Common myeloid progenitor, CD34-positive (primary cell): ENCODE results near the gene ATP8B4.

Source experiments
- CTCF ChIA-PET: fragments of 350-600 bp; sonication (Branson Sonifier 250); formaldehyde crosslinking; loops from one replicate; lab custom pipeline; 2021; ENCODE audit warnings: antibody characterized with exemption; lab: Charles Lee
- POLR2A ChIA-PET: fragments of 350-600 bp; sonication (Branson Sonifier 250); formaldehyde crosslinking; loops from one replicate; lab custom pipeline; 2021; ENCODE audit warnings: antibody characterized with exemption; lab: Charles Lee
- DNase-seq, 3 donors: peaks; one replicate each; pipeline versions ENCODE4 v3.0.0 to v3.0.0-alpha.2; 2013
- H3K27ac ChIP-seq, 2 experiments: 1 replicate in 1 of 2; 2 replicates in 1 of 2; pipeline ENCODE4 v1.7.0; 2013; ENCODE audit warnings: inconsistent platforms in 2 of 2, low read length in 2 of 2, mild to moderate bottlenecking in 2 of 2, low read depth in 1 of 2, moderate library complexity in 1 of 2; ENCODE audit not compliant: severe bottlenecking in 2 of 2, insufficient read depth in 1 of 2, poor library complexity in 1 of 2
- H3K27me3 ChIP-seq, 5 experiments: replicated peaks in 2 of 5; 1 replicate in 3 of 5; 2 replicates in 2 of 5; pipeline versions ENCODE4 v1.6.1 to v1.7.0; 2013; ENCODE audit warnings: low read length in 4 of 5, mild to moderate bottlenecking in 2 of 5, moderate library complexity in 2 of 5, inconsistent platforms in 1 of 5; ENCODE audit not compliant: insufficient read depth in 5 of 5, control insufficient read depth in 4 of 5
- H3K36me3 ChIP-seq, 4 experiments: 1 replicate in 2 of 4; 2 replicates in 2 of 4; pipeline versions ENCODE4 v1.6.1 to v1.7.0; 2013; ENCODE audit warnings: low read length in 3 of 4, control low read depth in 1 of 4, mild to moderate bottlenecking in 1 of 4; ENCODE audit not compliant: control insufficient read depth in 4 of 4, insufficient read depth in 4 of 4
- H3K4me1 ChIP-seq, 4 experiments: 1 replicate in 3 of 4; 2 replicates in 1 of 4; pipeline versions ENCODE4 v1.6.1 to v1.7.1; 2013; ENCODE audit warnings: low read length in 3 of 4, mild to moderate bottlenecking in 3 of 4, control low read depth in 1 of 4, inconsistent platforms in 1 of 4, moderate library complexity in 1 of 4; ENCODE audit not compliant: control insufficient read depth in 4 of 4, insufficient read depth in 4 of 4; ENCODE audit errors: control extremely low read depth in 1 of 4
- H3K4me3 ChIP-seq, 7 experiments: 1 replicate in 4 of 7; 2 replicates in 3 of 7; pipeline versions ENCODE4 v1.5.1 to v1.7.0; 2013; ENCODE audit warnings: mild to moderate bottlenecking in 7 of 7, low read length in 6 of 7, moderate library complexity in 6 of 7, inconsistent platforms in 2 of 7, low read depth in 2 of 7, control low read depth in 1 of 7; ENCODE audit not compliant: insufficient read depth in 4 of 7, control insufficient read depth in 1 of 7; ENCODE audit errors: extremely low read depth in 1 of 7
- H3K9me3 ChIP-seq, 5 experiments: 1 replicate in 4 of 5; 2 replicates in 1 of 5; pipeline versions ENCODE4 v1.6.1 to v1.7.1; 2013; ENCODE audit warnings: low read length in 4 of 5, mild to moderate bottlenecking in 2 of 5, inconsistent platforms in 1 of 5, low read depth in 1 of 5, moderate library complexity in 1 of 5; ENCODE audit not compliant: control insufficient read depth in 4 of 5, insufficient read depth in 2 of 5; ENCODE audit errors: control extremely low read depth in 1 of 5
- WGBS: methylation state at CpG from one replicate; pipeline ENCODE4 v1.1.5; 2013; ENCODE audit not compliant: insufficient coverage; 5-methylcytosine and 5-hydroxymethylcytosine counted together

Gene ATP8B4

DNA sequence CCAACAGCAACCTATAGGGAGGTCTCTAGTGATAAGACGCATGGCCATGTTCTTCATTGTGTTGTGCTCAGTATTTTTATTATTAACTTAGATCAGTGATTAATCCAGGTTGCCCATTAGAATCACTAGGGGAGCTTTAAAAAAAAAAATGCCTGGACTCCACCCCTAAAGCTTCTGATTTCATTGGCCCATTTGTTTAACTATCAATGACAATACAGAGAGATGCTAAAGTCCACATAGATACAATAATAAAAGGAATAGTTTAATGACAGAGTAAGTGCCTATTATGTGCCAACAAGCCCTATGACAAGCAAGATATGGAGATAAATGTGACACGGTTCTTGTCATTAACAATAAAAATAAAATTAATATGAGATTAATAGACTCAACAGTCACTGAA lies 55.8 kb downstream of the ATP8B4 start:
- H3K27me3 ChIP-seq = no peaks in the 10 kb centered on the region
- no peaks in the 10 kb centered on the region for H3K9me3 ChIP-seq
- no peak for DNase-seq
- CTCF ChIA-PET = interaction anchor here (1.6 to 5.3 kb wide), 5 partner anchors 10 to 253 kb away, joined by 3 to 38 read pairs (median 6); partner anchors contain the start of gene ATP8B4
- no peak overlapping the region for H3K27ac ChIP-seq
- WGBS = no CpG with 5 or more reads among the region's 2 CpGs
- H3K4me3 ChIP-seq = peak overlapping the region in 1 of 7 experiments; percentile 12
- POLR2A ChIA-PET = interaction anchor here (0.8 kb wide), 1 partner anchor 9 kb away, joined by 3 read pairs; no protein-coding TSS in a partner anchor
- peaks cover 0 to 62% (median 14%) of the 10 kb centered on the region in 4 experiments for H3K36me3 ChIP-seq
- H3K4me1 ChIP-seq = peaks cover 51 to 100% (median 83%) of the 10 kb centered on the region in 4 experiments

DNA sequence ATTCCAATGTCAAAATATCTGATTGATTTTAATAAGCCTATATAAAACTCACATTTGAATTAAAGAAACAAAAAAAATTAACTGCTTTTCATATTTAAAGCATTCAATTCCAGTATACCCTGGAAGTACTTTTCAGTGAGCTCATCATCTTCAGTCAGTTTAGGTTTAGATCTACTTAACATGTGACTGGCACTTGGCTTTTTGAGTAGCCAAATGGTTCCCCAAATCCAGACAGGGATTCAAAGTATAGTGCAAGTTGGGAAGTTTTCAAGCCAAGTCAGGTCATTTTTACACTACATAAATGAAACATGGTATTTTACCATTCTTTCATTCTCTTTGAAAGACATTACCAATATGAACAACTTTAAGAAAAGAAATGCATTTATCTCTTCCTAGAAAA lies 57.5 kb downstream of the ATP8B4 start:
- H3K4me1 ChIP-seq = peaks cover 48 to 99% (median 82%) of the 10 kb centered on the region in 4 experiments
- H3K27me3 ChIP-seq = no peaks in the 10 kb centered on the region
- POLR2A ChIA-PET = interaction anchor here (0.6 kb wide), 1 partner anchor 8 kb away, joined by 6 read pairs; no protein-coding TSS in a partner anchor
- peaks cover 0 to 65% (median 11%) of the 10 kb centered on the region in 4 experiments for H3K36me3 ChIP-seq
- no peak overlapping the region for H3K4me3 ChIP-seq
- CTCF ChIA-PET = interaction anchor here (1.1 to 5.3 kb wide), 3 partner anchors 8 to 55 kb away, joined by 4 to 38 read pairs (median 4); no protein-coding TSS in a partner anchor
- H3K9me3 ChIP-seq = no peaks in the 10 kb centered on the region
- DNase-seq = no peak
- H3K27ac ChIP-seq = no peak overlapping the region

DNA sequence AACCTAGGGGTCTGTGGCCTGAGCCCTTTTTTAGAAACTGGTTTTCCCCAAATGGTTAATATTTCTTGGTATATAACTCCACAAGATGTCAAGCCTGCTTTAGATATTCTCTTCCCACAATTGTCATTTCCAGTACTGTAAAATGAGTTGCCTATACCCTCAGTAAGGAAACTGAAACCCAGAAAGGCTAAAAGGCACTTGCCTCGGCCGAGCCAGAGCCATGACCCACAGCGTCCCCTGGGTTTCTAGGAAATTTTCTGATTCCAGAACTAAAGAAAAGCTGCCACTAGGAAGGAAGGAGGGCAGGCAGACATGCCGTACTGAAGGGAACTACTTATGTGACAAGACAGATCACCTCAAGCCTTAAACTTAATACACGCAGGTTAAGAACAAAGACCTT lies 59.1 kb downstream of the ATP8B4 start:
- Histone ChIP-seq H3K36me3 (peaks cover 0 to 65% (median 11%) of the 10 kb centered on the region in 4 experiments), H3K4me3 (peak overlapping the region in 3 of 7 experiments; percentile 35 to 63 (median 50)), H3K27me3 (no peaks in the 10 kb centered on the region), H3K9me3 (no peaks in the 10 kb centered on the region), H3K4me1 (peaks cover 54 to 100% (median 87%) of the 10 kb centered on the region in 4 experiments), H3K27ac (peak overlapping the region; percentile 36 to 74)
- WGBS = 81% methylated on average over 4 of the region's 5 CpGs
- POLR2A ChIA-PET = no interaction called here
- CTCF ChIA-PET = interaction anchor here (5.3 kb wide), 1 partner anchor 7 kb away, joined by 38 read pairs; no protein-coding TSS in a partner anchor
- peak in 1 of 3 donors; percentile 36 for DNase-seq

DNA sequence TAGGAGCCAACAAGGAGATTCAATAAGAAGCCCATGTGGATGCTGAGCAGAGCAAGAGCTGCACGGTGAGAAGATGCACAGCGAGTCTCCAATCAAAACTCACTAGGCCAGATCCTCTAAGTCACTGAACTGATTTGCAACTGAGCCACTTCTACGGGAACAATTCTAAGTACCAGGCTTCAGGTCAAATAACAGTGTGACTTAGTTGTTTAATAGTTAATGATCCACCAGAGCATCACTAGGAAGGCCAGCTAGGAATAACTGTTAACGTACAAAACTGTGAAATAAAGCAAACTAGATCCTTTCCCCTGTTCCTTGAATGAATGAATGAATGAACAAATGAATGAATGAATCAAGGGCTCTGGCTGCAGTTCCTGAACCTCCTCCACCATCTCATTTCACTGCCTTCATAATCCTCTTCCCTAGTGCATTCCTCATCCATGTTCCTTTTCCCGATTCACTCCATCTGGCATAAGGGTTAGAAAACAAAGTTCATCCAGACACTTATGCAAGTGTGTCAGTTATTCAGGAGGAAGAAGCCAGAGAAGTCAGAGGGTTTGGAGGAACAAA lies 59.7 kb downstream of the ATP8B4 start:
- H3K36me3 ChIP-seq = peaks cover 0 to 65% (median 11%) of the 10 kb centered on the region in 4 experiments
- H3K9me3 ChIP-seq = no peaks in the 10 kb centered on the region
- peaks cover 55 to 100% (median 87%) of the 10 kb centered on the region in 4 experiments for H3K4me1 ChIP-seq
- POLR2A ChIA-PET = no interaction called here
- no peaks in the 10 kb centered on the region for H3K27me3 ChIP-seq
- DNase-seq = no peak
- CTCF ChIA-PET = no interaction called here
- H3K27ac ChIP-seq = peak overlapping the region; percentile 36 to 74
- 100% methylated on average over 3 of the region's 5 CpGs for WGBS
- peak overlapping the region in 3 of 7 experiments; percentile 35 to 63 (median 50) for H3K4me3 ChIP-seq

DNA sequence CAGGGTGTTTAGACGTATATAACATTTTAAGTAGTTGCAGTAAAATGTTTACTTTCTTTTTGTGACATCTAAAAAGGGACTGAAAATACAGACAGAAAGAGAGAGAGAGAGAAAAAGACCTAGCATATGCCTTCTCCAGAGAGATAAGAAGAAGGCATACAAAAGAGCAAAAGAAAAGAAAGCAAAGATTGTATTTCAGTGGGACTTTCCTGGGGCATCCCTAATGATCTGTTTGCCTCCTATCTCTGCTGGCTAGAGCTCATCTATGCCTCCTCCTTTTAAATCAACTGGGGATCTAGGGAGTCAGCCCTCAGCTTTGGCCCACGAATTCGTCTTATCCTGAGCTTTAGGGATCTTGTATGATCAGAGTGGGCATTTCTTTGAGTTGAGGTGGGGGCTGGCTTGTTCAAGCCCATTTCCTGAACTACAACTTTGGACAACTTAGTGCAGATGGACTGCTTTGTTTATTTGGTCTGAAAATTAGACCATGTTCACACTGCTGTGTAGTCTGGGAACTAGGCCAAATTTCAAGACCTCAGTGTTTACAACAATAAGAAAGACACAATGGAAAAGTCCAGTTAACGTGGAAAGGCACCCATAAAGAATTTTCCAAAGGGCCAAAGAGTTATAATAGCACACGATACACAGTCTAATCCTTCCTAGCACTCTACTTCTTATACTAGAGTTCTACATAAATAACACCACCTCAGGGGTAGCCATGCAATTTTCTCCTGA lies 61.0 kb downstream of the ATP8B4 start:
- Histone ChIP-seq H3K27ac (peak overlapping the region; percentile 51 to 63), H3K4me1 (peaks cover 44 to 100% (median 85%) of the 10 kb centered on the region in 4 experiments), H3K36me3 (peaks cover 0 to 67% (median 15%) of the 10 kb centered on the region in 4 experiments), H3K27me3 (no peaks in the 10 kb centered on the region), H3K9me3 (no peaks in the 10 kb centered on the region), H3K4me3 (peak overlapping the region in 3 of 7 experiments; percentile 6 to 63 (median 16))
- ChIA-PET POLR2A (no interaction called here), CTCF (interaction anchor here (0.7 to 2.1 kb wide), 5 partner anchors 9 to 83 kb away, joined by 3 to 7 read pairs (median 3); no protein-coding TSS in a partner anchor)
- DNase-seq = no peak
- 65% methylated on average over 4 of the region's 5 CpGs for WGBS

DNA sequence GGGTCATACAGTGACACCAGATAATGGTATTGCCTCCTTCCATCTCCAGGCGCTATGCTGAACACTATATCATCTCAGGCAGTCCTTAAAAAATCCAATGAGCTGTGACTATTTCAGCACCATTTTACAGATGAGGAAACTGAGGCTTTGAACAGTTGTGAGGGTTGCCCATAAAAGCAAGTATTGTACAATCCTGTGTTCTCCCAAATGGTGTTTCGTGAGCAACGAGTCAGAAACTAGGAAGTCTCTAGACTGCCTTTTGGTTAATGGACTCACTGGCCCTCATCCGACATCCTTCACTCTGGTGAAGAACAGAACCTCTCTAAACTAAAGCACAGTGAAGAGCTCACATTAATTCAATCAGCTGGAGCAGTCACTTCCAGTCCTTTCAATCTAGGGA lies 61.8 kb downstream of the ATP8B4 start:
- ChIA-PET CTCF (interaction anchor here (0.8 to 2.1 kb wide), 4 partner anchors 10 to 84 kb away, joined by 3 to 7 read pairs (median 4); no protein-coding TSS in a partner anchor), POLR2A (no interaction called here)
- peak overlapping the region; percentile 34 to 63 for H3K27ac ChIP-seq
- peak overlapping the region in 2 of 7 experiments; percentile 6 to 25 for H3K4me3 ChIP-seq
- peaks cover 0 to 67% (median 18%) of the 10 kb centered on the region in 4 experiments for H3K36me3 ChIP-seq
- WGBS = 88% methylated on average over 3 of the region's 4 CpGs
- no peaks in the 10 kb centered on the region for H3K9me3 ChIP-seq
- DNase-seq = no peak
- peaks cover 45 to 99% (median 86%) of the 10 kb centered on the region in 4 experiments for H3K4me1 ChIP-seq
- no peaks in the 10 kb centered on the region for H3K27me3 ChIP-seq
